ENCODE data around the gene ASF1A. TPM values are rescaled to one million over a fixed set of nuclear protein-coding genes. Genes with fewer than 3 reads are reported as not detected.

ASF1A gene
- polyA plus RNA-seq, 3 donors from 2014 or later: 23.8 to 29.2 (median 26.4) TPM

- Mint-ChIP-seq H3K27me3 (ENCODE audit: low read depth in 3 of 3) (peaks cover 2 to 8% (median 3%) of the 10 kb centered on the region in 3 donors), H3K36me3 (peaks cover 16 to 19% (median 18%) of the 10 kb centered on the region in 3 donors), H3K4me1 (peaks cover 27 to 49% of the 10 kb centered on the region in 2 donors), H3K9me3 (no peaks in the 10 kb centered on the region), H3K4me3 (peak within 1 kb of the TSS; percentile 91 to 95 (median 93)), H3K27ac (peak within 1 kb of the TSS; percentile 84 to 95 (median 92))
- DNase-seq: peak; percentile 87 to 90 (median 89)
Measured at GRCh38 chr6:118934461-118935330, 40.7 kb downstream of the ASF1A start, which contains the start of gene MCM9. Gene MCM9, minus strand, starts transcription at chr6:118935159. Its CDS starts 3,436 bp downstream, at chr6:118931723.

GRCh38 chr6:118935331-118935668, 41.3 kb downstream of the ASF1A start:
- peak overlapping the region; percentile 91 to 95 (median 93) for H3K4me3 Mint-ChIP-seq
- H3K9me3 Mint-ChIP-seq: no peaks in the 10 kb centered on the region
- H3K27me3 Mint-ChIP-seq (ENCODE audit: low read depth in 3 of 3): peaks cover 2 to 8% (median 3%) of the 10 kb centered on the region in 3 donors
- no peak for DNase-seq
- peaks cover 27 to 48% of the 10 kb centered on the region in 2 donors for H3K4me1 Mint-ChIP-seq
- H3K27ac Mint-ChIP-seq: peak overlapping the region; percentile 83 to 93 (median 89)
- H3K36me3 Mint-ChIP-seq: peaks cover 16 to 18% (median 17%) of the 10 kb centered on the region in 3 donors

DNA sequence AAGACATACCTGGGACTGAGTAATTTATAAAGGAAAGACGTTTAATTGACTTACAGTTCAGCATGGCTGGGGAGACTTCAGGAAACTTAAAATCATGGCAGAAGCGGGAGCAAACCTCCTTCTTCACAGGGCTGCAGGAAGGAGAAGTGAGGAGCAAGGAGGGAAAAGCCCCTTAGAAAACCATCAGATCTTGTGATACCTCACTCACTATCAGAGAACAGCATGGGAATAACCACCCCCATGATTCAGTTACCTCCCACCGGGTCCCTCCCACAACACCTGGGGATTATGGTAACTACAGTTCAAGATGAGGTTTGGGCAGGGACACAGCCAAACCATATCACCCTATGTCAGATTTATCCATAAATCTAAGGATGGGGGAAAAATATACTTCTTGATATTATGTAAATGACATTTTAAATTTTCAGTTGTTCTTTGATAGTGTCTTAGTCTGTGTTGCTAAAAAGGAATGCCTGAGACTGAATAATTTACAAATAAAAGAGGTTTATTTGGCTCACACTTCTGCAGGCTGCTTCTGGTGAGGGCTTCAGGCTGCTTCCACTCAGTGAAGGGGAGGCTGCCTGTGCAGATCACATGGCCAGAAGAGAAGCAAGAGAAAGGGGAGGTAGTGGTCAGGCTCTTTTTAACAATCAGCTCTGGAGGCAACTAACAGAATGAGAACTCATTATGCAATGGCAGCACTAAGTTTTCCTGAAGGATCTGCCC, 42.2 kb downstream of the ASF1A start:
- Mint-ChIP-seq H3K4me3 (peak overlapping the region in 4 of 5 donors; percentile 36 to 94 (median 92)), H3K9me3 (no peaks in the 10 kb centered on the region), H3K27me3 (ENCODE audit: low read depth in 3 of 3) (peaks cover 2 to 8% (median 5%) of the 10 kb centered on the region in 3 donors), H3K4me1 (peaks cover 27 to 41% of the 10 kb centered on the region in 2 donors), H3K36me3 (peaks cover 9 to 12% (median 10%) of the 10 kb centered on the region in 3 donors), H3K27ac (peak overlapping the region; percentile 83 to 93 (median 89))
- DNase-seq: no peak

DNA sequence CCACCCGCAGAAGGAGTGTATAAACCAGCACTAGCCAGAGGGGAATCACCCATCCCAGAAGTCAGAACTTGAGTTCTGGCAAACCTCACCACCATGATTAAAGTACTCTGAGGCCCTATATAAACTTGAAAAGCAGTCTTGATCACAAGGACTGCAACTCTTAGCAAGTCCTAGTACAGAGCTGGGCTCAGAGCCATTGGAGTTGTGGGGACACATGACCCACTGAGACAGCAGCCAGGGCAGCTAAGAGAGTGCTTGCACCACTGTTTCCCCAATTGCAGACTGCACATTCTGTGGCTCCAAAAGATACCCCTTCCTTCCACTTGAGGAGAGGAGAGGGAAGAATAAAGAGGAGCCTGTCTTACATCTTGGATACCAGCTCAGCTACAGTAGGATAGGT, 45.7 kb downstream of the ASF1A start:
- H3K27me3 Mint-ChIP-seq (ENCODE audit: low read depth in 3 of 3): peaks cover 2 to 9% (median 2%) of the 10 kb centered on the region in 3 donors
- peaks cover 13 to 27% (median 16%) of the 10 kb centered on the region in 3 donors for H3K36me3 Mint-ChIP-seq
- H3K4me3 Mint-ChIP-seq: no peak overlapping the region
- no peak overlapping the region for H3K27ac Mint-ChIP-seq
- peaks cover 16 to 17% of the 10 kb centered on the region in 2 donors for H3K4me1 Mint-ChIP-seq
- no peak for DNase-seq
- H3K9me3 Mint-ChIP-seq: peaks cover 12 to 28% (median 15%) of the 10 kb centered on the region in 6 donors

GRCh38 chr6:118940770-118941169, 46.8 kb downstream of the ASF1A start:
- H3K27ac Mint-ChIP-seq: no peak overlapping the region
- peaks cover 9% of the 10 kb centered on the region in 2 donors for H3K4me1 Mint-ChIP-seq
- no peak for DNase-seq
- H3K9me3 Mint-ChIP-seq: peaks cover 22 to 38% (median 25%) of the 10 kb centered on the region in 6 donors
- H3K36me3 Mint-ChIP-seq: peaks cover 18 to 33% (median 24%) of the 10 kb centered on the region in 3 donors
- H3K4me3 Mint-ChIP-seq: no peak overlapping the region
- H3K27me3 Mint-ChIP-seq (ENCODE audit: low read depth in 3 of 3): peaks cover 0 to 9% (median 5%) of the 10 kb centered on the region in 3 donors

GRCh38 chr6:118945217-118945616, 51.3 kb downstream of the ASF1A start:
- peaks cover 0 to 9% (median 8%) of the 10 kb centered on the region in 3 donors for H3K27me3 Mint-ChIP-seq (ENCODE audit: low read depth in 3 of 3)
- peaks cover 34 to 68% (median 44%) of the 10 kb centered on the region in 6 donors for H3K9me3 Mint-ChIP-seq
- no peak for DNase-seq
- H3K4me1 Mint-ChIP-seq: no peaks in the 10 kb centered on the region
- H3K36me3 Mint-ChIP-seq: peaks cover 11 to 26% (median 26%) of the 10 kb centered on the region in 3 donors
- no peak overlapping the region for H3K27ac Mint-ChIP-seq
- H3K4me3 Mint-ChIP-seq: no peak overlapping the region

GRCh38 chr6:118952683-118953082, 58.7 kb downstream of the ASF1A start:
- peaks cover 0 to 10% (median 1%) of the 10 kb centered on the region in 6 donors for H3K9me3 Mint-ChIP-seq
- H3K36me3 Mint-ChIP-seq: peaks cover 0 to 3% (median under 1%) of the 10 kb centered on the region in 3 donors
- no peaks in the 10 kb centered on the region for H3K4me1 Mint-ChIP-seq
- no peak overlapping the region for H3K4me3 Mint-ChIP-seq
- DNase-seq: no peak
- no peak overlapping the region for H3K27ac Mint-ChIP-seq
- H3K27me3 Mint-ChIP-seq (ENCODE audit: low read depth in 3 of 3): peaks cover 0 to 4% (median 0%) of the 10 kb centered on the region in 3 donors

DNA sequence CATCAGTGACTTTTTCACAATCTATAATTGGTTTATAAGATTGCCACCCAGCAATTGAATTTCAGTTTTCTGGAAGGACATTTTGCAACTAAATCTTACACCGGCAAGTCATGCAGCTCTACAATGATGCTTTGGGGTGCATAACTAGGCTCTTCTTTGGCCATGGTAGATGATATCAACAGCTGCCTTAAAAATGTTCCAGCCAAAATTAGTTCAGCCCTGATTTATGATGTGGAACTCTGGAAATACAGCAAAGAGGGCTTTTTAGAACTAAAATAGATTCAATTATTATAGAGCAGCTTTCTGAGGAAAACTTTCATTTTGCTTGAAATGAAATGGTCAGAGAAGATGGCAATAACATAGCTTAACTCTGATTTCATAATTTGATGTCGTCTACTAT, 59.4 kb downstream of the ASF1A start:
- Mint-ChIP-seq H3K4me1 (no peaks in the 10 kb centered on the region), H3K27ac (no peak overlapping the region), H3K36me3 (peaks cover 0 to 3% (median 0%) of the 10 kb centered on the region in 3 donors), H3K9me3 (peaks cover 0 to 7% (median 1%) of the 10 kb centered on the region in 6 donors), H3K27me3 (ENCODE audit: low read depth in 3 of 3) (peaks cover 0 to 4% (median 0%) of the 10 kb centered on the region in 3 donors), H3K4me3 (no peak overlapping the region)
- no peak for DNase-seq

Other genes with a start within 250 kb of the ASF1A start
- 10 to 100 TPM; 20.1 to 23.5 (median 21.5) TPM for gene CEP85L, start 242.6 kb upstream of the ASF1A start, polyA plus RNA-seq
- gene MCM9, start 41.0 kb downstream of the ASF1A start, polyA plus RNA-seq: 10 to 100 TPM; 15.3 to 23.7 (median 16.8) TPM
- gene FAM184A, start 184.5 kb downstream of the ASF1A start, polyA plus RNA-seq: under 1 TPM in 1 of 3 donors, not detected in 2; 0.13 TPM